Naive B cell (primary cell): ENCODE measurements around the gene CEBPB. TPM values are rescaled to one million over a fixed set of nuclear protein-coding genes. Genes with fewer than 3 reads are reported as not detected.
"Not testable (repeated sequence)": the region's sequence is repeated elsewhere in the genome, so short reads cannot be mapped to it uniquely, and the experiment has no call there.

Source experiments
- ATAC-seq, 2 donors: fragments of 150-1000 bp; cut with Tn5 transposase; 2 replicates each; pipeline ENCODE4 v1.10.0; 2021; ENCODE audit warnings: low read depth in 2 of 2, mild to moderate bottlenecking in 2 of 2, moderate library complexity in 2 of 2
- DNase-seq: peaks from one replicate; pipeline ENCODE4 v3.0.0; 2022
- H3K27ac Mint-ChIP-seq, 6 donors: one replicate each; pipeline ENCODE4 v1.8.0; 2020 to 2022; ENCODE audit warnings: mild to moderate bottlenecking in 6 of 6, mixed read lengths in 6 of 6, moderate library complexity in 5 of 6, inconsistent platforms in 2 of 6
- H3K27me3 Mint-ChIP-seq, 3 donors: one replicate each; pipeline ENCODE4 v1.8.0; 2021 to 2022; ENCODE audit warnings: mixed read lengths in 3 of 3, mild to moderate bottlenecking in 1 of 3
- H3K36me3 Mint-ChIP-seq, 2 donors: one replicate each; pipeline ENCODE4 v1.8.0; 2020 to 2022; ENCODE audit warnings: mixed read lengths in 2 of 2, inconsistent platforms in 1 of 2, mild to moderate bottlenecking in 1 of 2
- H3K4me1 Mint-ChIP-seq, 3 donors: one replicate each; pipeline ENCODE4 v1.8.0; 2020 to 2022; ENCODE audit warnings: mixed read lengths in 3 of 3, inconsistent platforms in 1 of 3, mild to moderate bottlenecking in 1 of 3, moderate library complexity in 1 of 3
- H3K4me3 Mint-ChIP-seq, 8 donors: one replicate each; pipeline ENCODE4 v1.8.0; 2020 to 2022; ENCODE audit warnings: mild to moderate bottlenecking in 8 of 8, mixed read lengths in 8 of 8, moderate library complexity in 8 of 8, inconsistent platforms in 2 of 8
- H3K9me3 Mint-ChIP-seq, 7 donors: one replicate each; pipeline ENCODE4 v1.8.0; 2020 to 2022; ENCODE audit warnings: mixed read lengths in 7 of 7, mild to moderate bottlenecking in 5 of 7, inconsistent platforms in 2 of 7, moderate library complexity in 1 of 7
- polyA plus RNA-seq, 6 donors: library from polyadenylated mRNA; unstranded; fragments of 300-500 nt; fragmentation: Illumina TruSeq; gene quantifications; one replicate each; pipeline ENCODE4 v1.2.3, GENCODE V29; 2021; ENCODE audit warnings: low read depth in 6 of 6

The CEBPB gene
- polyA plus RNA-seq, 6 donors from 2014 or later = 8.3 to 17.0 (median 13.0) TPM

DNA sequence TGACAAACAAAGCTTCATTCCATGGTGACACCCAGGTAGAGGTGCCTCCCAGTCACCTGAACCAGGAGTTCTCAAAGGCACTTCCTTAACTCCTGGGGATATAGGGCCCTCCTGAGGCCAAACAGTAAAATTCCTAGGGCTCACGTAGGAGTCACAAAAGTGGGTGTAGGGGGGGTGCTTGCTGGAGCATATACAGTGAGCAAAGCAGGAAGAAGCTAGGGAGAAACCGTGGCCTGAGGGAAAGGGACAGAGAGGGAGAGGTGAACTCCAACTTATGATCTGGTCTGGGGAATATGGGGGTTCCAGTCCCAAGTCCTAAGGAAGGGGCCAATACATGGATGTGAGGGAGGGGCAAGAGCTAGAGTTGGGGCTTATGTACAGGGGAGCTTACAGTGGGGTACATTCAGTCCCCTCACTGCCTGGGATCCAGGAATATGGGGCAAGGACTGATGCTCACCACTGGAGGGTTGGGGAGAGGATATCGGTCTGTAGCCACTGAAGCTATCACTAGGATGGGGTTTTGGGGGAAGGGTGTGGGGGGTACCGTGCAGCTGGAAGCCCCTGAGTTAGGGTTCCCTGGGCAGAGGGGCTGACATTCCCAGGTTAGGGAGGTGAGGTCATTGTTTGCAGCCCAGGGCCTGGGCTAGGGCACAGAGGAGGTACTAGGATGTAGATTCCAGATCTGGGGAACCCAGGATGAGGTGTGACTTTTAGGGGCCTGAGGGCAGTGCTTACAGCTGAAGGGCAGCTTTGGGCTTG lies 38.1 kb upstream of the CEBPB start:
- Mint-ChIP-seq H3K27ac (peak overlapping the region in 5 of 6 donors; percentile 39 to 99 (median 88)), H3K4me3 (peak overlapping the region; percentile 74 to 93 (median 86)), H3K4me1 (peaks cover 40 to 57% (median 50%) of the 10 kb centered on the region in 3 donors), H3K9me3 (no peaks in the 10 kb centered on the region), H3K27me3 (no peaks in the 10 kb centered on the region), H3K36me3 (no peaks in the 10 kb centered on the region)
- ATAC-seq = no peak
- DNase-seq = no peak

DNA sequence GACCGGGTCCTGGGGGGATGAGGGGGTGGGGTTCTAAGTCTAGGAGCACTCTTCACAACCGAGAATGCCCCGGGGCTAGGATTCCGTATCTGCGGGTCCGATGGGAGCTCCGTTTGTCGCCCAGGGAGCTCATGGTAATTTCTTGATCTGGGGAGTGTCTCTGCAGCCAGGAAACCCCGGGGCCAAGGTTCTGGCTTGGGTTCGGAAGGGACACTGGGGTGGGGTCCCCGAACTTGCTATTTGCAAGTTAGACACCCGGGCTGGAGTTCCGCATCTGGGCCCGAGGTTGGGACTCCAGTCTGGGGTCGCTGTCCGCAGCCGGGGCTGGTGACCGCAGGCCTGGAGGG lies 37.5 kb upstream of the CEBPB start:
- peak; percentile 1 to 2 for ATAC-seq
- no peaks in the 10 kb centered on the region for H3K27me3 Mint-ChIP-seq
- DNase-seq = no peak
- H3K9me3 Mint-ChIP-seq = no peaks in the 10 kb centered on the region
- no peaks in the 10 kb centered on the region for H3K36me3 Mint-ChIP-seq
- H3K27ac Mint-ChIP-seq = peak overlapping the region in 5 of 6 donors; percentile 39 to 99 (median 87)
- H3K4me3 Mint-ChIP-seq = peak overlapping the region; percentile 74 to 93 (median 86)
- H3K4me1 Mint-ChIP-seq = peaks cover 38 to 57% (median 45%) of the 10 kb centered on the region in 3 donors

- Mint-ChIP-seq H3K9me3 (no peaks in the 10 kb centered on the region), H3K36me3 (no peaks in the 10 kb centered on the region), H3K27me3 (no peaks in the 10 kb centered on the region), H3K4me3 (peak within 1 kb of the TSS; percentile 74 to 95 (median 90)), H3K27ac (peak within 1 kb of the TSS; percentile 39 to 99 (median 94)), H3K4me1 (peaks cover 34 to 52% (median 40%) of the 10 kb centered on the region in 3 donors)
- peak; percentile 84 for DNase-seq
- ATAC-seq = peak; percentile 98
These were observed 36.9 kb upstream of the CEBPB start, which contains the start of gene PEDS1 for GRCh38 chr20:50153500-50154377. Gene PEDS1 (minus strand): TSS chr20:50153723. CDS start chr20:50153637, 86 bp downstream.

- not testable (repeated sequence) for H3K4me1 Mint-ChIP-seq, ATAC-seq, DNase-seq, H3K27me3 Mint-ChIP-seq, H3K36me3 Mint-ChIP-seq, H3K4me3 Mint-ChIP-seq, H3K9me3 Mint-ChIP-seq
- H3K27ac Mint-ChIP-seq = peak overlapping the region in 2 of 6 donors; percentile 17 to 38
These were observed 29.1 kb upstream of the CEBPB start for GRCh38 chr20:50161494-50161893.

- Mint-ChIP-seq H3K27ac (no peak overlapping the region), H3K36me3 (no peaks in the 10 kb centered on the region), H3K4me1 (peaks cover 8 to 10% (median 9%) of the 10 kb centered on the region in 3 donors), H3K4me3 (no peak overlapping the region), H3K9me3 (no peaks in the 10 kb centered on the region), H3K27me3 (peaks cover 0 to 9% (median 0%) of the 10 kb centered on the region in 3 donors)
- DNase-seq (no peak), ATAC-seq (no peak)
These were observed 26.9 kb upstream of the CEBPB start for GRCh38 chr20:50163570-50164317.

DNA sequence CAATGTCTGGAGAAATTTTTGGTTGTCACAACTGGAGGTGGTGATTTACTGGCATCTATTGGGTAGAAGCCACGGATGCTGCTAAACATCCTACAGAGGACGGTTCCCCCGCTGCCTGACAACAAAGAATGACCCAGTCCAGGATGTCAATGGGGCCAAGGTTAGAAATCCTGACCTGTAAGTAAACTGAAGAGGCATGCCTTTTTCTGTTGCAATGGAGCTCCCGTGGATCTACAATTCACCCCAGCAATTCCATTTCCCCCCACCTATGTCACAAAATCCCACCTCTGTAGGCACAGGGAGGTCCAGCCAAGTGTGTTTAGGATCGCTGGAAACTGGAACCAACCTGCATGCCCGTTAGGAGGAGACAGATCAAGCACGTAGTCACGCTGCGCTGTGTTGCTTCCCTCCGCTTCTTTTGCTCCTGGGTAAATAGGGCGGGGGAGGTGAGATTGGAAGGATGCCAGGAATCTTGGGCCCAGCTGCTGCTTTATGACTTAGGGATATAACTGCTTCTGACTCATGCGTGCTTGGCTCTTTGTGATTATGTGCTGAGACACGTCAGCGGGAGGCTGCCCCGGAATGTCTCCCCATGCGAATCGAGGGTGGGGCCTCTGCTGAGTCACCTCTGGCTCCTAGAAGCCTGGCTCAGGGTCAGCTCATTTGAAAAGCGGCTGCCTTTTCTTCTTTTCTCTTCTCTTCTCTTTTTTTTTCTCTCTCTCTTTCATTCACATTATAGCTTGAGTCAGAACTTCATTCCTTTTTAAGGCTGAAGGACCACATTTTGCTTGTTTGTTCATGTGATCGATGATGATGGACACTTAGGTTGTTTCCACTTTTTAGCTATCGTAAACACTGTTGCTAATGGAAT lies 24.7 kb upstream of the CEBPB start:
- ATAC-seq (peak; percentile 85 to 86), DNase-seq (peak; percentile 37)
- Mint-ChIP-seq H3K4me3 (peak overlapping the region in 7 of 8 donors; percentile 48 to 88 (median 71)), H3K36me3 (peaks cover 4 to 7% of the 10 kb centered on the region in 2 donors), H3K27me3 (peaks cover 5 to 24% (median 6%) of the 10 kb centered on the region in 3 donors), H3K4me1 (peaks cover 10 to 14% (median 12%) of the 10 kb centered on the region in 3 donors), H3K9me3 (peaks cover 0 to 6% (median 2%) of the 10 kb centered on the region in 7 donors), H3K27ac (peak overlapping the region in 3 of 6 donors; percentile 16 to 21 (median 19))

GRCh38 chr20:50169329-50169823 lies 21.3 kb upstream of the CEBPB start:
- Mint-ChIP-seq H3K4me1 (peaks cover 17 to 23% (median 21%) of the 10 kb centered on the region in 3 donors), H3K9me3 (peaks cover 0 to 6% (median 2%) of the 10 kb centered on the region in 7 donors), H3K4me3 (no peak overlapping the region), H3K27ac (no peak overlapping the region), H3K36me3 (peaks cover 4 to 7% of the 10 kb centered on the region in 2 donors), H3K27me3 (peaks cover 14 to 39% (median 26%) of the 10 kb centered on the region in 3 donors)
- DNase-seq (peak; percentile 65), ATAC-seq (peak; percentile 64 to 68)

GRCh38 chr20:50170549-50171220 lies 19.9 kb upstream of the CEBPB start:
- peaks cover 4 to 7% of the 10 kb centered on the region in 2 donors for H3K36me3 Mint-ChIP-seq
- H3K4me3 Mint-ChIP-seq = no peak overlapping the region
- DNase-seq = no peak
- no peak for ATAC-seq
- H3K27me3 Mint-ChIP-seq = peaks cover 14 to 39% (median 26%) of the 10 kb centered on the region in 3 donors
- no peak overlapping the region for H3K27ac Mint-ChIP-seq
- H3K9me3 Mint-ChIP-seq = peaks cover 0 to 6% (median 2%) of the 10 kb centered on the region in 7 donors
- peaks cover 15 to 22% (median 21%) of the 10 kb centered on the region in 3 donors for H3K4me1 Mint-ChIP-seq

- H3K9me3 Mint-ChIP-seq = peaks cover 0 to 6% (median 2%) of the 10 kb centered on the region in 7 donors
- peaks cover 8 to 13% (median 13%) of the 10 kb centered on the region in 3 donors for H3K4me1 Mint-ChIP-seq
- H3K4me3 Mint-ChIP-seq = peak overlapping the region in 7 of 8 donors; percentile 7 to 84 (median 64)
- peak overlapping the region in 1 of 6 donors; percentile 36 for H3K27ac Mint-ChIP-seq
- peaks cover 4 to 7% of the 10 kb centered on the region in 2 donors for H3K36me3 Mint-ChIP-seq
- DNase-seq (no peak), ATAC-seq (peak; percentile 73 to 76)
- H3K27me3 Mint-ChIP-seq = peaks cover 14 to 38% (median 26%) of the 10 kb centered on the region in 3 donors
These were observed 18.1 kb upstream of the CEBPB start for GRCh38 chr20:50172347-50173013.

DNA sequence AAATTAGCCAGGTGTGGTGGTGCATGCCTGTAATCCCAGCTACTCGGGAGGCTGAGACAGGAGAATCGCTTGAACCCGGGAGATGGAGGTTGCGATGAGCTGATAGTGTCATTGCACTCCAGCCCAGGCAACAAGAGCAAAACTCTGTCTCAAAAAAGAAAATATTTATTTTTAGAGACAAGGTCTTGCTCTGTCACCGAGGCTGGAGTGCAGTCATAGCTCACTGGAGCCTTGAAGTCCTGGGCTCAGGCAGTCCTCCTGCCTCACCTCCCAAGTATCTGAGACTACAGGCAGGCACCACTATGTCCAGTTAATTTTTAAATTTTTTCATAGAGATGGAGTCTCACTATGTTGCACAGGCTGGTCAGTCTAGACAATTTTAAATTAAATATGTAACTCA lies 16.2 kb upstream of the CEBPB start:
- H3K4me3 Mint-ChIP-seq = no peak overlapping the region
- peaks cover 2 to 3% of the 10 kb centered on the region in 2 donors for H3K36me3 Mint-ChIP-seq
- H3K27ac Mint-ChIP-seq = no peak overlapping the region
- H3K9me3 Mint-ChIP-seq = peaks cover 0 to 3% (median under 1%) of the 10 kb centered on the region in 7 donors
- peaks cover 11 to 33% (median 26%) of the 10 kb centered on the region in 3 donors for H3K27me3 Mint-ChIP-seq
- peaks cover 6 to 15% (median 13%) of the 10 kb centered on the region in 3 donors for H3K4me1 Mint-ChIP-seq
- no peak for DNase-seq
- no peak for ATAC-seq
